ENCODE measurements around the gene CD226.

GRCh38 chr18:69936191-69936558 is 11.5 kb downstream of the CD226 start:
- TF ChIP-seq CTCF (IDR thresholded peaks at IDR 0.05) (no peak), POLR2A (IDR thresholded peaks at IDR 0.05) (no peak)
